ENCODE data around the gene CHST8. TPM values are rescaled to one million over a fixed set of nuclear protein-coding genes. Genes with fewer than 3 reads are reported as not detected.

Gene CHST8
- total and polyA plus RNA-seq, 5 donors from 2014 or later: 0.27 TPM; not detected in 4

DNA sequence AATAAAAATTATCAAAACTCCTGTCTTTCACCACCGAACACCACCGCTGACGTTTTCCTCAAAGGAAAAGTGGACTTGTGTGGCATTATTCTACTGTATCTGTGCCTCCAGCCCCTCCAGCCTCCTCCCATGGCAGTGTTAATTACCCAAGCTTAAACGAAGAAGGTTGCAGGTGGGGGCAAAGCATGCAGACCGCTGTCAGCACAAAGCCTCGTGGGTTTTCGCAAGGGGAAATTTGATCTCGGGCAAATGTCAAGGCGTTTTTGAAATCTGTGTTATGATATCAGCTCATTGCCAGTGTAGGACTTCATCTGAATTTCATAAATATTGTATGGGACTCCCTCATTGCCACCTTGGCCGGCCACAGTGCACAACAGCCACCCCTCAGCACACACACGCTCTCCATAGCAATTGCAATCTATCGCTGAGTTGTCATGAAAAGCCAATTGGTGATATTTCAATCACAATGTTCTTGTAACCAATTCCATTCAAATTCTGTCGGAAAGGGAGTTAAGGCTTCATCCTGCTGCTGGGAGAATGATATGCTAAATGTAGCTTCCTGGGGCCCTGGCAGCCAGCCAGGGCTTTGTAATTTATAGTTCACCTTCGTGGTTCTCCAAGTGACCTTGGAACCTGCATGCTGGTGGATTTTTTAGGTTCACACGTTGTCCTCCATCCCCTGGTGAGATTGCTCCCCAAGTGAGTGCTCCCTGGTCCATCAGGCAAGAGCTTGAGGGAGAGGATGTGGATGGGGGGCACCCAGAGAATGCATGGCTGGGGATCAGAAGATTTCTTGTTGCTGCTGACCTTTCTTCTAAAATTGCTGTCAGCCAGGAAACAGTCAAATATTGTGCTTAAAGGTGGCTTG lies 16.6 kb downstream of the CHST8 start:
- no peak for ATAC-seq (ENCODE audit: low read depth in 2 of 2)
- Histone ChIP-seq H3K4me3 (ENCODE audit: low read depth, low read length) (no peak overlapping the region), H3K36me3 (ENCODE audit: control insufficient read depth, insufficient read depth, low read length) (no peaks in the 10 kb centered on the region), H3K27ac (ENCODE audit: insufficient read depth, low read length, poor library complexity, severe bottlenecking) (no peak overlapping the region), H3K9me3 (ENCODE audit: control insufficient read depth in 2 of 2, low read length in 2 of 2) (no peaks in the 10 kb centered on the region), H3K27me3 (ENCODE audit: control insufficient read depth, insufficient read depth, low read length) (no peaks in the 10 kb centered on the region), H3K4me1 (ENCODE audit: control insufficient read depth, insufficient read depth, low read length, poor library complexity, severe bottlenecking) (no peaks in the 10 kb centered on the region)
- H3K4me3 Mint-ChIP-seq: no peak overlapping the region
- H3K9me3 Mint-ChIP-seq: peaks cover 0 to 5% (median 0%) of the 10 kb centered on the region in 7 donors
- no peak overlapping the region for H3K27ac Mint-ChIP-seq
- H3K36me3 Mint-ChIP-seq: no peaks in the 10 kb centered on the region
- no peaks in the 10 kb centered on the region for H3K27me3 Mint-ChIP-seq
- no peaks in the 10 kb centered on the region for H3K4me1 Mint-ChIP-seq
- no peak for DNase-seq

DNA sequence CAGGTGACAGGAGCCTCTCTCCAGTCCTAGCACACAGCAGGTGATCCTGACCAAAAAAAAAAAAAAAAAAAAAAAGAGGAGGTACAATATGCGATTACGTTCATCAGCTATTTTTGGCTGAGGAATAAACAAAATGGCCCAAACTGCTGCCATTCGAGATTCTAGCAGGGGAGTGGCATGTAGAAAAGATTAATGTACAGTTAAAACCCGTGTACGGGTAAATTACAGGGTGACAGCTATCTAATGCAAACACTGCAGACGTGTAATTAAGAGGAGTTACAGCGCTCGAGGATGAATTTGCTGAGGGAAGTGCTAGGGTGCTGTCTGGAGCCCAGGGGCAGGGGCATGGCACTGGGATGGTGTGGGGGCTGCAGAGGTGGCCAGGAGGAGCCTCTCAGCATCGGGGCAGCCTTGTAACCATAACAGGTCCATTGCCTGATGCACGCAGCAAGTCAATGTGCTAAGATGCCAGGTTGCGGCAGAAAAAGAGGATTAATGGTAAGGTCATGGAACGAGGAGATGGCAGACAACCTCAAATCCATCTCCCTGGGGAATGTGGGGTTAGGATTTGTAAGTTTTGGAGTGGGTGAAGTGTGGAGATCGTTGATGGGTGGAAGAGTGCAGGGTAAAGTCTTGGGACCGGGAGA lies 17.4 kb downstream of the CHST8 start:
- H3K4me3 Mint-ChIP-seq: no peak overlapping the region
- no peaks in the 10 kb centered on the region for H3K27me3 Mint-ChIP-seq
- no peak for ATAC-seq (ENCODE audit: low read depth in 2 of 2)
- H3K27me3 ChIP-seq (ENCODE audit: control insufficient read depth, insufficient read depth, low read length): no peaks in the 10 kb centered on the region
- no peak overlapping the region for H3K4me3 ChIP-seq (ENCODE audit: low read depth, low read length)
- H3K36me3 Mint-ChIP-seq: no peaks in the 10 kb centered on the region
- H3K27ac ChIP-seq (ENCODE audit: insufficient read depth, low read length, poor library complexity, severe bottlenecking): no peak overlapping the region
- no peaks in the 10 kb centered on the region for H3K36me3 ChIP-seq (ENCODE audit: control insufficient read depth, insufficient read depth, low read length)
- H3K4me1 Mint-ChIP-seq: no peaks in the 10 kb centered on the region
- peaks cover 0 to 5% (median 0%) of the 10 kb centered on the region in 7 donors for H3K9me3 Mint-ChIP-seq
- DNase-seq: no peak
- H3K27ac Mint-ChIP-seq: no peak overlapping the region
- no peaks in the 10 kb centered on the region for H3K4me1 ChIP-seq (ENCODE audit: control insufficient read depth, insufficient read depth, low read length, poor library complexity, severe bottlenecking)
- H3K9me3 ChIP-seq (ENCODE audit: control insufficient read depth in 2 of 2, low read length in 2 of 2): no peaks in the 10 kb centered on the region

DNA sequence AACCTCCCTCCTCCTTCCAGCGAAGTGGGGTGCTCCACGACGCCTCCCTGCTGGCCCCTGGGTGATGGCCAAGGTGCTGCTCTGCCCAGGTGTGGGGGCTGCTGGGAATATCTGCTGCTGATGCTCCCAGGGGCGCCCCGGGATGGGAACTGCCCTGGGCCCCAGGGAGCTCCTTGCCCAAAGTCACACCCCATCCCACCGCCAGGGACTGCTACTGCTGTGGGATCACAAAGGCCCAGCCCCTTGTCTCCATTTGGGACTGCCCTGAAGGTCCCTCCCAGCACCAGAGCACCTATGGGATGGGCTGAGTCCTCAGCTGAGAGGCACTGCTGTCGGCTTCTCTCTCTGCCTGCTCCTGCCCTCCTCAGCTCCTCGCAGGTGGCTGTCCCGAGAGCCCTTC lies 19.0 kb downstream of the CHST8 start:
- ATAC-seq (ENCODE audit: low read depth in 2 of 2) (no peak), DNase-seq (no peak)
- Mint-ChIP-seq H3K36me3 (no peaks in the 10 kb centered on the region), H3K9me3 (peaks cover 0 to 5% (median 0%) of the 10 kb centered on the region in 7 donors), H3K27ac (no peak overlapping the region), H3K27me3 (no peaks in the 10 kb centered on the region), H3K4me1 (no peaks in the 10 kb centered on the region), H3K4me3 (no peak overlapping the region)
- Histone ChIP-seq H3K27me3 (ENCODE audit: control insufficient read depth, insufficient read depth, low read length) (no peaks in the 10 kb centered on the region), H3K4me1 (ENCODE audit: control insufficient read depth, insufficient read depth, low read length, poor library complexity, severe bottlenecking) (no peaks in the 10 kb centered on the region), H3K27ac (ENCODE audit: insufficient read depth, low read length, poor library complexity, severe bottlenecking) (no peak overlapping the region), H3K9me3 (ENCODE audit: control insufficient read depth in 2 of 2, low read length in 2 of 2) (no peaks in the 10 kb centered on the region), H3K36me3 (ENCODE audit: control insufficient read depth, insufficient read depth, low read length) (no peaks in the 10 kb centered on the region), H3K4me3 (ENCODE audit: low read depth, low read length) (no peak overlapping the region)

DNA sequence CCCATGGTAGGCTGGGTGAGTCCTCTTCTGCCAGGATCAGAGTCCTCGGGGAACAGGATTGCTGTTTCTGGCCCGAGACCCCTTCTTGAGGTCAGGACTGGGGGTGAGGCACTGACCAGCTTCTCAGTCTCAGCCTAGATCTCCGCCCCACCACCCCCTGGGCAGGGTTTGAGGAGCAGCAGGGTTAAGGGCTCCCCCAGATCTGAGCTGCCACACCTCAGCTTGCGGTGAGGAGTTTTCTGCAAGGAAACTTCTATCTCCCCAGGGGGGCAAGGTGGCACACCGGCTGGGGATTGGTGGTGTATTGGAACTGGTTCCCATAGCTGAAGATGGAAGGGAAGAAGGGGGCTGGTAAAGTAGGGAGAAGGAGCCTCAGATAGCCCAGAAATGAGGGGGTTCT lies 19.5 kb downstream of the CHST8 start:
- Mint-ChIP-seq H3K27me3 (peaks cover 3% of the 10 kb centered on the region), H3K27ac (no peak overlapping the region)
- no peaks in the 10 kb centered on the region for H3K27me3 ChIP-seq (ENCODE audit: control insufficient read depth, insufficient read depth, low read length)

DNA sequence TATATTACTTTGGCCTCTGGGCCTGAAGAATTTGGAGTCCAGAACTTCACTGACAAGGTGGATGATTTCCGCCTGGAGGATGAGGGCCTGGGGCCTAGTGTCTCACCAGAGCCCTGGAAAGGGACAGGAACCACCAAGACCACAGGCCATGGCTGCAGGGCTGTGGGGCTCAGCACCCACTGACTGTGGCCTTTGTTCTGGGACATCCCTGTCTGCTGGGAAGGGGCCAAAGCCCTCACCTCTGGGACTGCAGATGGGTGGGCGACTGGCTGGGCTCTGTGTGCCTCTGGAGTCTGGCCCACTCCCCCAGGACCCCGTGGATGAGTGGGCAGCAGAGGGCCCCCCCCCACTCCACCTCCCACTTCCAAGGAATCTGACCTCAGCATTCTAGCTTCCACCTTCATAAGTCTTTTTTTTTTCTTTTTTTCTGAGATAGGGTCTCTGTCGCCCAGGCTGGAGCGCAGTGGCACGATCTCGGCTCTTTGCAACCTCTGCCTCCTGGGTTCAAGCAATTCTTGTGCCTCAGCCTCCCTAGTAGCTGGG lies 20.3 kb downstream of the CHST8 start:
- Histone ChIP-seq H3K4me3 (ENCODE audit: low read depth, low read length) (no peak overlapping the region), H3K27ac (ENCODE audit: insufficient read depth, low read length, poor library complexity, severe bottlenecking) (no peak overlapping the region), H3K27me3 (ENCODE audit: control insufficient read depth, insufficient read depth, low read length) (no peaks in the 10 kb centered on the region), H3K36me3 (ENCODE audit: control insufficient read depth, insufficient read depth, low read length) (no peaks in the 10 kb centered on the region), H3K4me1 (ENCODE audit: control insufficient read depth, insufficient read depth, low read length, poor library complexity, severe bottlenecking) (no peaks in the 10 kb centered on the region), H3K9me3 (ENCODE audit: control insufficient read depth in 2 of 2, low read length in 2 of 2) (no peaks in the 10 kb centered on the region)
- no peak for ATAC-seq (ENCODE audit: low read depth in 2 of 2)
- Mint-ChIP-seq H3K4me3 (no peak overlapping the region), H3K9me3 (peaks cover 0 to 3% (median 0%) of the 10 kb centered on the region in 7 donors), H3K36me3 (no peaks in the 10 kb centered on the region), H3K27ac (no peak overlapping the region), H3K27me3 (peaks cover 5% of the 10 kb centered on the region), H3K4me1 (no peaks in the 10 kb centered on the region)
- no peak for DNase-seq

More for the DNA sequence above, 19.5 kb downstream of the CHST8 start:
- H3K36me3 Mint-ChIP-seq: no peaks in the 10 kb centered on the region
- Histone ChIP-seq H3K4me3 (ENCODE audit: low read depth, low read length) (no peak overlapping the region), H3K27ac (ENCODE audit: insufficient read depth, low read length, poor library complexity, severe bottlenecking) (no peak overlapping the region), H3K9me3 (ENCODE audit: control insufficient read depth in 2 of 2, low read length in 2 of 2) (no peaks in the 10 kb centered on the region), H3K36me3 (ENCODE audit: control insufficient read depth, insufficient read depth, low read length) (no peaks in the 10 kb centered on the region), H3K4me1 (ENCODE audit: control insufficient read depth, insufficient read depth, low read length, poor library complexity, severe bottlenecking) (no peaks in the 10 kb centered on the region)
- ATAC-seq (ENCODE audit: low read depth in 2 of 2): no peak
- H3K4me3 Mint-ChIP-seq: no peak overlapping the region
- H3K9me3 Mint-ChIP-seq: peaks cover 0 to 5% (median 0%) of the 10 kb centered on the region in 7 donors
- no peaks in the 10 kb centered on the region for H3K4me1 Mint-ChIP-seq
- DNase-seq: no peak

- Mint-ChIP-seq H3K4me3 (no peak overlapping the region), H3K27me3 (peaks cover 5% of the 10 kb centered on the region), H3K36me3 (no peaks in the 10 kb centered on the region), H3K9me3 (peaks cover 0 to 2% (median 0%) of the 10 kb centered on the region in 7 donors), H3K27ac (no peak overlapping the region), H3K4me1 (peaks cover 0 to 2% (median 0%) of the 10 kb centered on the region in 4 donors)
- Histone ChIP-seq H3K9me3 (ENCODE audit: control insufficient read depth in 2 of 2, low read length in 2 of 2) (no peaks in the 10 kb centered on the region), H3K4me3 (ENCODE audit: low read depth, low read length) (no peak overlapping the region), H3K27me3 (ENCODE audit: control insufficient read depth, insufficient read depth, low read length) (no peaks in the 10 kb centered on the region), H3K27ac (ENCODE audit: insufficient read depth, low read length, poor library complexity, severe bottlenecking) (no peak overlapping the region), H3K36me3 (ENCODE audit: control insufficient read depth, insufficient read depth, low read length) (no peaks in the 10 kb centered on the region), H3K4me1 (ENCODE audit: control insufficient read depth, insufficient read depth, low read length, poor library complexity, severe bottlenecking) (no peaks in the 10 kb centered on the region)
- DNase-seq (no peak), ATAC-seq (ENCODE audit: low read depth in 2 of 2) (no peak)
Observed at GRCh38 chr19:33644284-33644836, 22.6 kb downstream of the CHST8 start.

GRCh38 chr19:33646306-33646705 lies 24.6 kb downstream of the CHST8 start:
- Histone ChIP-seq H3K36me3 (ENCODE audit: control insufficient read depth, insufficient read depth, low read length) (no peaks in the 10 kb centered on the region), H3K4me1 (ENCODE audit: control insufficient read depth, insufficient read depth, low read length, poor library complexity, severe bottlenecking) (no peaks in the 10 kb centered on the region), H3K27me3 (ENCODE audit: control insufficient read depth, insufficient read depth, low read length) (no peaks in the 10 kb centered on the region), H3K27ac (ENCODE audit: insufficient read depth, low read length, poor library complexity, severe bottlenecking) (no peak overlapping the region), H3K9me3 (ENCODE audit: control insufficient read depth in 2 of 2, low read length in 2 of 2) (no peaks in the 10 kb centered on the region), H3K4me3 (ENCODE audit: low read depth, low read length) (no peak overlapping the region)
- Mint-ChIP-seq H3K4me1 (peaks cover 0 to 2% (median 0%) of the 10 kb centered on the region in 4 donors), H3K36me3 (no peaks in the 10 kb centered on the region), H3K9me3 (peaks cover 0 to 2% (median 0%) of the 10 kb centered on the region in 7 donors), H3K27me3 (peaks cover 5% of the 10 kb centered on the region), H3K4me3 (no peak overlapping the region), H3K27ac (no peak overlapping the region)
- ATAC-seq (ENCODE audit: low read depth in 2 of 2): no peak
- DNase-seq: no peak

All from CD4-positive, CD25-positive, alpha-beta regulatory T cell (primary cell).